Stimulated activated CD4-positive, alpha-beta T cell treated with anti-CD3 and anti-CD28 coated beads, TNF-alpha, amount 100 ng/mL, for 24 hours (primary cell): ENCODE data around the gene CBX8.

Source experiments
- DNase-seq, 3 experiments: peaks; one replicate each; pipeline ENCODE4 v3.0.0-alpha.2; 2020; ENCODE audit warnings: low read depth in 3 of 3

The CBX8 gene

DNA sequence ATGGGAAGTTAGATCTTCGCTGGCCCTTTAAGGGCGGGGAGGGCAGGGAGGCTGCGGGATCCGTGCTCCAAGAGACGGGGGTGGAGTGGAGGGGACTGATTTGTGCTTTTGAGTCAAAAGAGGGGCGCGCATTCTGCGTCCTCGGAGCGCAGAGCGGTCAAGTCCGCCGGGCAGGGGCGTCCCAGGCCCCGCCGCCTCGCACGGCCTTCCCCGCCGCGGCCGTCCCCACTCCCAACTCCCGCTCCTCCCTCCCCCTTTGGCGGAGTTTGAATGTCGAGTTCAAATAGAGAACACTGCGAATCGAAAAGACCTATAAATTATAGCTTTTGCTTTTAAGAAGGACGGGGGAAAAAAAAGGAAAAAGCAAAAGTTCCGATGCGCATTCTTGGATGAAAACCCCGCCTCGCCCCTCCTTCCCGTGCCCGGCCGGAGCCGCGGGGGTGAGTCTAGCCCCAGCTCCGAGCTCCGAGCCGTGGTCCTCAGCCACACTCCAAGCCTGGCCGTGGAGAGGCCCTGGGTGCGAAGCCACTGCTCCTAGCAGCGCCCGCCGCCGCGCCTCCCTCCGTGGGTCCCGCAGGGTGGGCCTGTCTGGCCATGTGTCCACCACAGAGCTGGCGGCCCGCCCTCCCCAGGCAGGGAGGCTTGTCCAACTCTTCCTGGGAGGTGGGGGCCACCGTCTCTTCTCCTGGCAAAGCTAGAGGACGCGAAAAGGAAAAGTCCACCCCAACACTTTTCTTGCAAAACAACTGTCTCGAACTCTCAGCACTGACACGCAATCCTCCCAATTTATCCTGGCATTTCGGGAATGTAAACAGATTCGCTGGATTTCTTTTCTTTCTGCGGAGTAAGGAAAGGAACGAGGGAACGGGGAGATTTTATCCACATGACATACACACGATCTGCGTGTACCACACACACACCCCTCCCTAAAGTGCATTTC, 3.6 kb downstream of the CBX8 start:
- no peak for DNase-seq

DNA sequence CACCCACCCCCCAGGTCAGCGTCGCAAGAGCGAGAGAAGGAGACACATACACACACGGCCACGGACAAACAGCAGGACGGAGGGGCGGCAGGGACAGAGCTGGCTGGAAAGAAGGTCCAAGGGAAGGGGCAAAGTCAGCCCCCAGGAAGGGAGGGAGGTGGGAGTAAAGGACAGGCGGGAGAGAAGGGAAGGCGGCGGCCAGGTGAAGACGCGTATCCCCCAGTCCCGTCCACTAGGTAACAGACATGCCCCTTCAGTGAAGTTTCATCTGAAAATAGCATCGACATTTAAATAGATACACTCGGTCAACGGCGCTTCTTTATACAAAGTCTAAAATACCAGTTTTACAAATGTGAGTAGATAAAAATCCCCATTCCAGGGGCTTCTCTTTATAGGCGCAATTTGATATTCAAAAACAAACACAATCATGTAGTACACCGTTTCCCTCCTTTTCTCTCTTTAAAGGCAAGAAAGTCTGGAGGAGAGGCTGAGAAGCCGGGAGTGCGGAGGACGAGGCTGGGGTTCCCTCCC, 4.5 kb downstream of the CBX8 start:
- DNase-seq: no peak

DNA sequence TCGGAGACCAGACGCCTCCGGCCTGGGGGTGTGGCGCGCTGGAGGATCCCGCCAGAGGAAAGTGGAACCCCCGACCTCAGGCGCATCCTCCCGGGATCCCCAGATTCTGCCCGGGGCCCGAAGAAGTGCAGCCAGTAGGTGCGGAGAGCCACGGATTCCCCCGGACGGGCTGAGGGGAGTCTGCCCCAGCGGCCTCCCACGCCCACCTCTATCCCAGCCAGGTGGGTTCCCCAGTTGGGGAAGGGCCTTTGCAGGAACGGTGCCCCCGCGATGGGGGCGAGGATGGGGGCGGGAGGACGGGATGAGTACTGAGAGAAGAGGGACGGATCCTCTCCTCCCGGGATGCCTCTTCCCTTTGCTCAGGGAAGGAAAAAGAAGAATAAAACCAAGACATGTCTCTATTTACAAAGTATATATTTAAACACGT, 5.1 kb downstream of the CBX8 start:
- DNase-seq: no peak

DNA sequence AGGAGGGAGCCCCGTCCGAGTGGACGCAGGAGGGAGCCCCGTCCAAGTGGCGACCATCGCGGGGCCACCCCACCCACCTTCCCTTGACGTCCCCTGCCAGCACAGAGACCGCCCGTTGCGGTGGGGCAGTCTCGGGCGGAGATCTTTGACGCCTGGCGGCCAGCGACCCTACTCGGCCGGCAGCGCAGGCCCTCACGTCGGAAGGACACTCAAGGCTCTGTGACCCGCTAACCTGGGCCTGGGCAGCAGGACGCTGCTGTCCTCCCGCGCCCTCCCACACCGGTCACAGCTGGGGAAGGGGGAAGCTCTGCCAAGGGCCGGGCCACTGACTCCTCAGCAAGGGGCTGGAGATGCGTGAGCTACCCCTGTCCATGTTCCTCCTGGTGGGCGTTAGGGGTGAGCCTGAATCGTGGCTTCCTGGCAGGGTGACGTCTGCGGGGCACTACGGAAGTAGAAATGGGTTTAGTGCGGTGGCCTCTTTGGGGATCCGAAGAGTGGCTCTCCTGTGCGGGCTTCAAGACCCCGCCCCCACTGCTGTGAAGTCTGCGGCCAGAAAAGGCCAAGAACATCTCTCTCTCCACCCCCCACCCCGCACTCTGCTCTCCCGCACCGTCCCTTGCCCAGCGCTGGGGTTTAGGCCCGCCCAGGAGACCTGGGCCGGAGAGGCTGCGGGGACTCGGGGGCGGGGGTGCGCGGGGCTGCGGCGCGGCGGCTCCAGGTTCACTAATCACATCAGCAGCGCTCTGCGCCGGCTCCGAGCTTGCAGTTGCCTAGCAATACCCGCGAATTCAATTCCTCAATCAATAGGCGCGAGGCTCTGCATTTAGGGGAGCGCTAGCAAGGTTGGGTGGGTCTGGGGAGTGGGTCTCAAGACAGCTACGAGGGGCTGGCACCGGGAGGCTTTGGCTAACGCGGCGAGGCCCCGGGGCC, 5.8 kb downstream of the CBX8 start:
- DNase-seq: no peak

DNA sequence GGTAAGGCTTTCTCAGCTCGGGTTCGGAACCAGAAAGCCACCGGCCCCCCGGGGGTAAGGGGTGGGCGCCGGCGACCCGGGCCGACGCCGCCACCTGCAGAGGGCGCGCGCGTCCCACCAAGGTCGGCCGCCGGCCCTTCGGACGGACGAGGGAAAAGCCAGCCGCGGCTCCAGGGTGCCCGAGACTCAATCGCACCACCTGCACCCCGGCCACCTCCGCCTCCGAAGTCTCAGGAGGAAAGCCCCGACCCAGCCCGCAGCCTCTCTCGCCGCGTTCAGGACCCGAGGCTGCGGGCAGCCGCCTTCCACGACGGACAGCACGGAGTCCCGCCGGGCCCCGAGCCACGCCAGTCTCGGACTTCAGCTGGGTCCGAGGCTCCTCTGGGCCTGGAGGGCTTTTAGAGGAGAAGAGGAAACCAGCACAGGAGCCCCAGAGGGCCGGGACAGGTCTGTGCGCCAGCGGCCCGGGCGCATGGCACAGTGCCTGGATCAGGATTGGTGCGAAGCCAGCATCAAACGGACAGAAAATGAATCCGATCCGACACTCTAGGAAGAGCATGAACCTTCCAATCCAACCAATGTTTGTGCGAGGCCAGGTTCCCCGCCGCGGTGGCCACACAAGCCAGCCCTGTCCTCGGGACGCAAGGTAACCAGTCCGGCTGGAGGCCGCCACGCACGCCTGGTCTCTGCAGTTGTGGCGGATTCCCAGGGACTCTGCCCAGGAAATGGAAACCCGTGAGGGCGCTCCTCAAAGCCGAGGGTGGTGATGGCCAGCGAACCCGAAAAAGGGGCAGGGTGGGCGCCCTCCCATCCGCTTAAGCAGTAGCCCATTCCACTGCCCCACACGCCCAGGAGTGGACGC, 6.7 kb downstream of the CBX8 start:
- no peak for DNase-seq

DNA sequence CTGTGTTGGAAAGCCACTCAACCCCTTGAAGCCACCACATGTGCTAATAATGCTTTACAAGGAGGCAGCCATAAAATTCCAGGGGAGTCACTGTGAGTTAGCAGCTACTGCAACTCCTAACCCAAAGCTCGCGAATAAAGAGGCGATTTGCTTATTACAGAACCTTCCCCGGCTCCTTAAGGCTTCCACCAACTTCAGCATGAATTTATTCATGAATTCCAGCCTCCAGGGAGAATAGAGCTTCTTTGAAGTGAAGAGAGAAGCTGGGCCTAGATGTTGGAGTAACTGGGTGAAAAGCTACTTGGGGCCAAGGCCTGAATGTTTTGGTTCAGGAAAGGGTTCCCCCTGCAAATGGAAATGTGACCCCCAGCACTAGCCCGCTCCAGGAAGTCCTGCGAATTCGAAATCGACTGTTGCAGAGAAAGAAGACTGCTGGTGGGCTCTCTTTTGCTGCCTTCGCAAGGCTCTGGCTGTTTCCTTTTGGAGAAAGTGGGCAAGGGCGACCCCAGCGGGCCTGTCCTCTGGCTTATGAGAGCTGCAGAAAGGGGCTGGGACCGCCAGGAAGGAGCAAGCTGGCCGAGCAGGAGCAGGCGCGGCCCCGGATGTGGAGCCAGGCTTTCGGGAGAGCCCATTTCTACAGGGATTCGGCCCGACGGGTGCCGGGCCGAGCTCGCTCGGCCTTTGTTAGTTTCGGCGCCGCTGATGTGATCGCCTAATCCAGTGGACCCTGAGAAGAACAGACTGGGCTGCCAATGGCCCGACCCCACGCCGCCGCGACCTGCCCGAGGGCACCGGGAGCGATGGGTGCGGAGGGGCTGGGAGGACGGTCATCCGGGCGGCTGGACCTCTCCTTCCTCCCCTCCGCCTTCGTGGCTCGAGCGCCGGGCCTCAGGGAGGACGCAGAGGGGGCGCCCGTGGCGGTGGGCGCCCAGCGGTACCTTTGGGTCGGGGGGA, 7.6 kb downstream of the CBX8 start:
- DNase-seq: no peak

DNA sequence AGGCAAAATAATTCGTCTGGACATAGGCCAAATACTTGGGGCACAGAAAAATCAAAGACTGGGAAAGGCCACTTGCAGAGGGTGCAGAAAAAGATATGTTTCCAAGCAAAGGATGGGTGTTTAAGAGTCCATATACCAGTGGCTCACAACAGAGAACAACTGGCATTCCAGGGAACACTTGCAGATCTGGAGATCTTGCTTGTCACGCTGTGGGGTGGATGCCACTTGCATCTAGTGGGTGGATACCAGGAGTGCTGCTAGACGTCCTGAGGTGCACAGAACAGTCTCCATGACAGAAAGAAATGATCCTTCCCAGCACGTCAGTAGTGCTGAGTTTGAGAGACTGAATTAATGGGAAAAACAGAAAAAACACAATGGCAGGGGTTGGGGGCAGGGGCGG, 8.4 kb downstream of the CBX8 start:
- DNase-seq: no peak

DNA sequence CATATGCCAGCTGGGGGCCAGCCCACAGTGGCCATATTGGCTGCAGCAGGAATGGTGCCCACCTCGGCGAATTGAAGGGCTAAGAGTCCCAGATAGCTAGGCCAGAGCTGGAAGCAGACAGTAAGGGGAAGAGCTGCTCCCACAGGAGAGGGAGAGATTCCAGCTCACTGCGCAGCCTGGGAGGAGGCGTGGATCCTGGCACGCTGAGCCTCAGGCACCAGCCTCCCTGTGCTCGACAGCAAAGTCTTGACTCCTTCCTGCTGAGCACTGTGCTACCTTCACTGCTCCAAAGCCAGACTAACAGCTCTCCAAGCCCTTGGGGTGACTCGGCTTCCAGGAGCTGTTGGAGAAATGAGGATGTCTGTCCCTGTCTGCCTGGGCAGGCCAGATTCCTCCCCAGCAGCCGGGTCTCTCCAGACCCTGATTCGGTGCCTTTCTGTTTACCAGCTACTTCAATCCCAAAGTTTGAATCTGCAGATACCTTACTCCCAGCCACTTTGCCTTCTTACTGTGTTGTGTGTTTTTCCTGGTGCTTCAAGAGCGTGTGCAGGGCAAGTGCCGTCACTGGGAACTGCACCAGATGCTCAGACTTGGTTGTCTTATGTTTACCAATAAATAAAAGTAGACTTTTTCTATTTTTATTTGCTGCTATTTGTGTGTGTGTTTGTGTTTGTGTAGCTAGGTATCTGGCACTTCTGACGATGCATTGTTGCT, 9.8 kb downstream of the CBX8 start:
- no peak for DNase-seq

DNA sequence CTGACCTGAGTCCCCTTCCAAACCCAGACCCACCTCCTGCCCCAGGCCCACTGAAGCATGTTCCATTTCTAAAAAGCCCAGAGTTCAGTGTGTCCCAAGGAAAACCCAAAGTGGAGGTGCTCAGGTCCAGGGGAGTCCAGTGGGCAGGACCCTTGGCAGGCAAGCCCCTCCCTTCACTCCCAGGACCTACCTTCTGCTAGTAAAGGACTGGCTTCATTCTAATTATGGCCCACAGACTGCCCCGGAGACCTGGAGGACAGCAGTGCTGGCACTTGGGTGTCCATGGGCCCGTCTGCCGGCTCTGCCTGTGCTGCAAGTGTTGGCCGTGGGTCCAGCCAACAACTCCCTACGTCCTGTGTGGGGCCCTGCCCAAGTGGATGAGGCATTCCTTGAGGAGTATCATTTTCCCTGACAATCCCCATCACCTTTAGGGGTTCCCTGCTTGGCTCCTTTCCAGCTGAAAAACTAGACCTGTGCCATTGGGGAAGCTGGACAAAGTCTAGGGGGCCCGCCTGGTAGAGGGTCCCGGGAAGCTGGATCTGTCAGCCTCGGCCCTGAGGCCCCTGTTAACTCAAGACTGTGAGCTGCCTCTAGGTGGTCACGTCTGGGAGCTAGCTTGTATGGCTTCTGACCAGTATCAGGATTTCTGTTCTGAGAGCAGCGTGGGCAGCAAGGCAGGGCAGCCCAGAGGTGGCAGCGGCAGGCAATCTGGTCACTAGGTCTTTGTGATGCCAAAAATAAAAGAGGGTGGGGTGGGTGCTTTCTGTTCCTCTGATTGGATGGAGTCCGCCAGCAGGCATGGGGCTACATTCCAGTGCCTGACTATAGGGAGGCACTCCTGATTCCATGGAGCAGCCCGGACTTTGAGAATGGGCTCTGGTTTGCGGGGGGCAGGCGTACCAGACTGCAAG, 10.7 kb downstream of the CBX8 start:
- no peak for DNase-seq

DNA sequence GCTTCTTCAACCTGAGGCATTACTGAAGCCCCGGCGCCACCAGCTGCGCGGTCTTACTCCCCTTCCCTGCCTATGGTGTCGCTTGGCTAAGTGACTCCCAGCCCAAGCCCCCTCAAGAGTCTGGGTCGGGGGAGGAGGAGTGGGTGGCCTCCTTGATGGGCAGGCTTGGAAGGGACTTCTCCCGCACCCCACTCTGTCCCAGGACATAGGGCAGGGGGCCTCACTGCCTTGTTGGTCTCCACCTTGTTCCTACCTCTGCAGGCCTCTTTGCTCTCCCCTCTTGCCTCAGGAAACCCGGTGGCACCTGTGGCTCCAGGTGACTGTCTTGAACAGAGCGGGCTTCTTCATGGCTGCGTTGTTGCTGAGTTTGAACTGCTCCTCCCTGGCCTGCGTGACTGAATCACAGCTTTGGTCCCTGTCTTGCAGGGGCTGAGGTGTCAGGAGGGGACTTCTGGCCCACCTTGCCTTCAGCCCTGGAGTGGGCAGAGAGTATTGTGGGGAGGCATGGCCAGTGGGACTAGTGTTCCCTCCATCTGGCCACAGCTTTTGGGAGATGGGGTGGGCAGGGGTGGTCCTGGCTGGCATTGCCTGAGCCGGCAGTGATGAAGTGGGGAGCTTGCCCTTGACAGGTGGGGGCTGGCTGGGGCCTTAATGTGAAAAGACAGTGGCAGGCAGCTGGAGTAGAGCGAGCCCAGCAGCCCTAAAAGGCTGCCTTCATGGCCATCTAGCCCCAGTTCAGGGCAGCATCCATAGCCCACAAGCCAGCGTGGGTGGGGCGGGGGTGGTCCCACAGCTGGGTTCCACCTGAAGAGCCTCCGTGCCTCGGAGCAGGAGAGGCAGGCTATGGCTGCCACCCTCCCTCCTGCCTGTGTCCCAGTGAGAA, 11.6 kb downstream of the CBX8 start:
- no peak for DNase-seq

DNA sequence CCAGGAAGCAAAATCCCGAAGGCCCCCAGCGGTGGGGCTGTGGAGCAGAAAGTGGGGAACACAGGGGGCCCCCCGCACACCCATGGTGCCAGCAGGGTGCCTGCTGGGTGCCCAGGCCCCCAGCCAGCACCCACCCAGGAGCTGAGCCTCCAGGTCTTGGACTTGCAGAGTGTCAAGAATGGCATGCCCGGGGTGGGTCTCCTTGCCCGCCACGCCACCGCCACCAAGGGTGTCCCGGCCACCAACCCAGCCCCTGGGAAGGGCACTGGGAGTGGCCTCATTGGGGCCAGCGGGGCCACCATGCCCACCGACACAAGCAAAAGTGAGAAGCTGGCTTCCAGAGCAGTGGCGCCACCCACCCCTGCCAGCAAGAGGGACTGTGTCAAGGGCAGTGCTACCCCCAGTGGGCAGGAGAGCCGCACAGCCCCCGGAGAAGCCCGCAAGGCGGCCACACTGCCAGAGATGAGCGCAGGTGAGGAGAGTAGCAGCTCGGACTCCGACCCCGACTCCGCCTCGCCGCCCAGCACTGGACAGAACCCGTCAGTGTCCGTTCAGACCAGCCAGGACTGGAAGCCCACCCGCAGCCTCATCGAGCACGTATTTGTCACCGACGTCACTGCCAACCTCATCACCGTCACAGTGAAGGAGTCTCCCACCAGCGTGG, 12.4 kb downstream of the CBX8 start:
- no peak for DNase-seq

DNA sequence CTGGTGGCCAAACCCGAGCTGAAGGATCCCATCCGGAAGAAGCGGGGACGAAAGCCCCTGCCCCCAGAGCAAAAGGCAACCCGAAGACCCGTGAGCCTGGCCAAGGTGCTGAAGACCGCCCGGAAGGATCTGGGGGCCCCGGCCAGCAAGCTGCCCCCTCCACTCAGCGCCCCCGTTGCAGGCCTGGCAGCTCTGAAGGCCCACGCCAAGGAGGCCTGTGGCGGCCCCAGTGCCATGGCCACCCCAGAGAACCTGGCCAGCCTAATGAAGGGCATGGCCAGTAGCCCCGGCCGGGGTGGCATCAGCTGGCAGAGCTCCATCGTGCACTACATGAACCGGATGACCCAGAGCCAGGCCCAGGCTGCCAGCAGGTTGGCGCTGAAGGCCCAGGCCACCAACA, 13.0 kb downstream of the CBX8 start:
- DNase-seq: no peak

DNA sequence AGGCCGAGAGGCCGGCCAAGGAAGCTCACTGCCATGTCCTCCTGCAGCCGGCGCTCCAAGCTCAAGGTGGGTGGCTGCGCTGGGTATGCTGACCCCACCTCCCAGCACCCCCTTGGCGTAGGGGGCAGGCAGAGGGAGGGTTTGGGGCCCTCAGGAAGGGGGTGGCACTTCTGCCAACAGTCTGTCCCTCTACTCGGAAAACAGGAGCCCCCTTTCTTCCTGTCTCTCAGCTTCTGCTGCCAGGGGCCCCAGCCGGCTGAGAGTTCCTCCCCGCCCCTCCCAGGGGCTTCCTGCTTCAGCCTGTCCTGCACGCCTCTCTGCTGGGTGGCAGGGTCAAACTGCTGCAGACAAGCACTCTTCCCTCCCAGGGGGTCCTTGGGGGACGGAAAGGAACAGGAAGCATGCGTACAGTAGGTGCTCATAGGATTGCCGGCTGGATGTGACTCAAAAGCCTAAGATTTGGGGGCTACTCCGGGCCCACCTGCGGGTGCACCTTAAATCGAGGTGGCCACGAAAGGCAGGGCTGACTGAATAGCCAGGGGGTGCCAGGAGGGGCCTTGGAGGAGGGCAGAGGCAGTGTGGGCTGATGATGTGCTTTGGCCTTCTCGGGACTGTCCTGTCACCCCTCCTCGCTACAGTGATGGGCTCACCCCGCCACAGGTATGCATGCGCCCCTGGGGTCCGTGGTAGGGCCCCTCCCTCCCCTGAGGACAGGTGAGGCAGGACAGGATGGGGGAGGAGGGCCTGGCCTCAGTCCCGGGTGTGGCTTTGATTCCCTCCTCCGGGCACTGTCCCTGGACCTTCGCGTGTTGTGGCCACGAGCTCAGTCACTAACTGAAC, 14.9 kb downstream of the CBX8 start:
- no peak for DNase-seq

DNA sequence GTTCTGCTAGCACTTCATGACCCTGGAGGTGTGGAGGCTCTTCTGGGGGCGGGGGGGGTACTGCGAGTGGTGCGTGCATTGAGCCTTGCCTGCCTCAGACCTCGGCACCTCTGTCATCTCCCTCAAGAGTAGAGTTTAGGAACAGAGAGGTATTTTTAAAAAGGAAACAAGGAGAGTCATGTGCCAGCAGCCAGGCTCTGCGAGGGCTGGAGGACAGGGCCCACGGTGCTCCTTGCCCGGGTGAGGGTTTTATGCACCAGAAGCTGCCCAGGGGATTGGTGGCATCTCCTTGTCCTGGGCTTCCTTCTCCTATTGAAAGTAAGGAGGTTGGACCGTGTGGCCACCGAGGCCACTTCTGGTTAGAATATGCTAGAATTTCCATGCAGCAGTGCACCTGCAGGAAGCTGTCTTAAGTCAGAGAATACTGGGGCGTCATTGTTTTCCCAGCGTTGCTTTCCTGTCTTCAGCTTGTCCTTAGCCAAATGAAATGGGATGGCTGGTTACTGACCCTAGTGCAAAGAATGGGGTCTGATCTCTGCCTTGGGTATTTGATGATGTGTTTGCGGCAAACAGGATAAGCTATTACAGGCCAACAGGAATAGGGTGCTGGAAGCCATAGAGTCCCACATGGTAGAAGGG, 15.7 kb downstream of the CBX8 start:
- no peak for DNase-seq

DNA sequence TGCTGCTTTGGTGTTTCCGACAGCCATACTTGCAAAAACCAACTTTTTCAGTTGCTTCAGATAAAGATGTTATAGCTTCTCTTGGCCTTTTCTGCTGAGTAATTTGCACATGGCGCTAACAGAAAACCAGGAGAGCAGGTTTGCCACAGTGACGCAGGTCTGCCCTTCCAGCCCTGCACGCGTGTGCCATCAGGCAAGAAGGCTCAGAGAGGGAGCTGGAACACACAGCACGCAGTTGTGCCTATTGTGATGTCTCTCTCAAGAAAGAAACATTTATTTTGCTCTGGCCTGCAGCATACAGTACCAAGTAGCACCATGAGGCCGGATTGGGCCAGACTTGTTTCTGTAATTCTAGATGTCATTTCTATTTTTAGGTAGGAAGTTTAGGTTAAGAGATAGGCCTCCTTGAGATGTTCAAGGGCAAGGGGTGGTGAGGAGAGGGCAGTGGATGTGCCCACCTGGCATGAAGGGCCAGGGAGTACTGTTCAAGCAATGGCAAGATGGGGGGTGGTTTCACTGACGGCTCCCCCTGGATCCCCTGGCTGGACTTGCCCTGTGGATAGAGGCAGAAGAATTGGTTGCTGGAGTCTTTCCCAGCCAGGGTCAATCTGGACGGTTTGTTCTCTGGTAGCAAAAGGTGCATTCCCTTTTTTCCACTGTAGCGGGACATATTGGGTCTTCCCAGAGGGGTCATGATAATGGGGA, 17.1 kb downstream of the CBX8 start:
- DNase-seq: no peak
